Glutamatergic neuron (in vitro differentiated cells): ENCODE data around the gene PDYN. TPM values are rescaled to one million over a fixed set of nuclear protein-coding genes. Genes with fewer than 3 reads are reported as not detected.

Experiments used
- DNase-seq: peaks from one replicate; pipeline ENCODE4 v3.0.0; 2022
- H3K27ac Mint-ChIP-seq: one replicate; pipeline ENCODE4 v1.8.0; 2020; ENCODE audit warnings: mild to moderate bottlenecking, mixed read lengths, inconsistent platforms; ENCODE audit not compliant: unreplicated experiment
- H3K27me3 Mint-ChIP-seq: one replicate; pipeline ENCODE4 v1.8.0; 2020; ENCODE audit warnings: mild to moderate bottlenecking, moderate library complexity, mixed read lengths, inconsistent platforms; ENCODE audit not compliant: unreplicated experiment
- H3K36me3 Mint-ChIP-seq: one replicate; pipeline ENCODE4 v1.8.0; 2020; ENCODE audit warnings: mild to moderate bottlenecking, mixed read lengths, inconsistent platforms; ENCODE audit not compliant: unreplicated experiment
- H3K4me1 Mint-ChIP-seq: one replicate; pipeline ENCODE4 v1.8.0; 2020; ENCODE audit warnings: mild to moderate bottlenecking, low read depth, mixed read lengths, inconsistent platforms; ENCODE audit not compliant: unreplicated experiment
- H3K4me3 Mint-ChIP-seq: one replicate; pipeline ENCODE4 v1.8.0; 2020; ENCODE audit warnings: mild to moderate bottlenecking, mixed read lengths, inconsistent platforms; ENCODE audit not compliant: unreplicated experiment
- H3K9me3 Mint-ChIP-seq: one replicate; pipeline ENCODE4 v1.8.0; 2020; ENCODE audit warnings: mild to moderate bottlenecking, moderate library complexity, mixed read lengths, inconsistent platforms; ENCODE audit not compliant: unreplicated experiment
- total RNA-seq: library from RNA; stranded (reverse); fragmentation: NEBNext Ultra II Directional; extraction: Animal tissue kit (Norgen Biotek cat#: 25700); gene quantifications from one replicate; pipeline ENCODE4 v1.2.1, GENCODE V29; 2021; ENCODE audit not compliant: unreplicated experiment
- TF ChIP-seq, protein P1 (sequence below): fragments of 200-600 bp; sonication (generic); IDR thresholded peaks from one replicate; pipeline ENCODE4 v1.5.0; 2021; ENCODE audit not compliant: partially characterized antibody, unreplicated experiment

PDYN gene
- total RNA-seq, 1 donor from 2014 or later, result not detected

DNA sequence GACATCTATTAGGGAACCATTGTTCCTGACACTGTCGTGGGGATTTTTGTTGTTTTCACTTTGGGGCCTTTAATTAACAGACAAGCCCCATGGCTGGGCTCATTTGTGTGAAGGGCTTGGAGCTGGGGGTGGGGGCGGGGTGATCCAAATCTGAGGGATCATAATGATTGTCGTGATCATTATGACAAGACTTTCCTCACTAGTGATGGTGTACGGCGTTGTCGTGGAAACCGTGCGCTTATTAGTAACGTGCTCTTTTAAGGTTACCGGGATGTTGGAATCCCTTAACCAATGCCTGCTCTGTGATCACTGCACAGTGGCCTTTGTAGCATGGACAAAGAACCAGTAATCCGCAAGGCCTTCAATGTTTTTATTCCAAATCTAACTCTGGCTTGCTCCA lies 18.6 kb downstream of the PDYN start:
- no peaks in the 10 kb centered on the region for H3K36me3 Mint-ChIP-seq
- TF ChIP-seq, protein P1, sequence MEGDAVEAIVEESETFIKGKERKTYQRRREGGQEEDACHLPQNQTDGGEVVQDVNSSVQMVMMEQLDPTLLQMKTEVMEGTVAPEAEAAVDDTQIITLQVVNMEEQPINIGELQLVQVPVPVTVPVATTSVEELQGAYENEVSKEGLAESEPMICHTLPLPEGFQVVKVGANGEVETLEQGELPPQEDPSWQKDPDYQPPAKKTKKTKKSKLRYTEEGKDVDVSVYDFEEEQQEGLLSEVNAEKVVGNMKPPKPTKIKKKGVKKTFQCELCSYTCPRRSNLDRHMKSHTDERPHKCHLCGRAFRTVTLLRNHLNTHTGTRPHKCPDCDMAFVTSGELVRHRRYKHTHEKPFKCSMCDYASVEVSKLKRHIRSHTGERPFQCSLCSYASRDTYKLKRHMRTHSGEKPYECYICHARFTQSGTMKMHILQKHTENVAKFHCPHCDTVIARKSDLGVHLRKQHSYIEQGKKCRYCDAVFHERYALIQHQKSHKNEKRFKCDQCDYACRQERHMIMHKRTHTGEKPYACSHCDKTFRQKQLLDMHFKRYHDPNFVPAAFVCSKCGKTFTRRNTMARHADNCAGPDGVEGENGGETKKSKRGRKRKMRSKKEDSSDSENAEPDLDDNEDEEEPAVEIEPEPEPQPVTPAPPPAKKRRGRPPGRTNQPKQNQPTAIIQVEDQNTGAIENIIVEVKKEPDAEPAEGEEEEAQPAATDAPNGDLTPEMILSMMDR, result no peak
- no peaks in the 10 kb centered on the region for H3K4me1 Mint-ChIP-seq
- no peak overlapping the region for H3K4me3 Mint-ChIP-seq
- no peak overlapping the region for H3K27ac Mint-ChIP-seq
- DNase-seq, result no peak
- peaks cover 1% of the 10 kb centered on the region for H3K27me3 Mint-ChIP-seq
- no peaks in the 10 kb centered on the region for H3K9me3 Mint-ChIP-seq

GRCh38 chr20:1973601-1974440 lies 20.0 kb downstream of the PDYN start:
- H3K27ac Mint-ChIP-seq, result no peak overlapping the region
- no peaks in the 10 kb centered on the region for H3K4me1 Mint-ChIP-seq
- peaks cover 1% of the 10 kb centered on the region for H3K27me3 Mint-ChIP-seq
- H3K36me3 Mint-ChIP-seq, result no peaks in the 10 kb centered on the region
- TF ChIP-seq, protein P1, result no peak
- no peak overlapping the region for H3K4me3 Mint-ChIP-seq
- DNase-seq, result no peak
- no peaks in the 10 kb centered on the region for H3K9me3 Mint-ChIP-seq

GRCh38 chr20:1971893-1972586 lies 21.8 kb downstream of the PDYN start:
- DNase-seq, result no peak
- H3K27ac Mint-ChIP-seq, result no peak overlapping the region
- TF ChIP-seq, protein P1, result no peak
- peaks cover 1% of the 10 kb centered on the region for H3K27me3 Mint-ChIP-seq
- no peaks in the 10 kb centered on the region for H3K36me3 Mint-ChIP-seq
- no peaks in the 10 kb centered on the region for H3K4me1 Mint-ChIP-seq
- H3K4me3 Mint-ChIP-seq, result no peak overlapping the region
- no peaks in the 10 kb centered on the region for H3K9me3 Mint-ChIP-seq

DNA sequence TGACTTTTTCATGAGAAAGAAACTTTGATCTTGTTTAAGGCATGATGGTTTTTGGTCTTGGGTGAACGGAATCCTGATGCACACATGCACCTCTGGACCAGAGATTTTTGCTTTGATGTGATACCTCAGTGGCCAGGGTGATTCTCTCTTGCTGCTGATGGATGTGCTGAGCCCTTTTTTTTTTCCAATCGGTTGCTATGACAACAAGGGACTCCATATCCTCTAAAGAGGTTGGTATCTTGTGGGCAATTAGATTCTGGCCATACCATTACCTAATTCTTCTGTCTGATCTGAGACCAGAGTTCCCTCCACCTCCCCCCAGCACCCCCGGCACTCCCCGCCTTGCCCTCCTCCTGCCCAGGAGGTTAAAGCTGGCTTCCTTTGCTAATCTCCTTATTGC lies 24.9 kb downstream of the PDYN start:
- peaks cover 4% of the 10 kb centered on the region for H3K27me3 Mint-ChIP-seq
- TF ChIP-seq, protein P1, result no peak
- DNase-seq, result no peak
- H3K36me3 Mint-ChIP-seq, result no peaks in the 10 kb centered on the region
- no peak overlapping the region for H3K4me3 Mint-ChIP-seq
- no peaks in the 10 kb centered on the region for H3K9me3 Mint-ChIP-seq
- no peaks in the 10 kb centered on the region for H3K4me1 Mint-ChIP-seq
- H3K27ac Mint-ChIP-seq, result no peak overlapping the region
